Heart left ventricle (tissue), 16 donors: ENCODE measurements around the gene ASB10. TPM values are rescaled to one million over a fixed set of nuclear protein-coding genes. Genes with fewer than 3 reads are reported as not detected.
A peak's percentile ranks its signal among the peaks of the same experiment; 100 is the strongest.

Experiments
- ATAC-seq, 4 donors: fragments of 200-7000 bp; cut with Tn5 transposase; one replicate each; pipeline ENCODE4 v1.9.1; 2020 to 2022; ENCODE audit warnings: moderate library complexity in 4 of 4, mild to moderate bottlenecking in 3 of 4, moderate number of reproducible peaks in 1 of 4
- DNase-seq, 5 donors: peaks; one replicate each; pipeline ENCODE4 v3.0.0-alpha.2; 2020
- H3K27ac ChIP-seq, 12 donors: fragments of 200-600 bp; sonication (generic) in 4 of 12; one replicate each; pipeline versions ENCODE4 v1.5.0 to v1.8.0; 2016 to 2022; ENCODE audit warnings: mild to moderate bottlenecking in 2 of 12
- H3K27me3 ChIP-seq, 9 donors: fragments of 200-600 bp; sonication (generic) in 2 of 9; one replicate each; pipeline versions ENCODE4 v1.5.1 to v1.8.0; 2016 to 2022; ENCODE audit warnings: mild to moderate bottlenecking in 3 of 9
- H3K36me3 ChIP-seq, 9 donors: fragments of 200-600 bp; sonication (generic) in 2 of 9; one replicate each; pipeline versions ENCODE4 v1.5.0 to v1.8.0; 2018 to 2022; ENCODE audit warnings: mild to moderate bottlenecking in 2 of 9
- H3K4me1 ChIP-seq, 12 donors: fragments of 200-600 bp; sonication (generic) in 4 of 12; one replicate each; pipeline versions ENCODE4 v1.5.0 to v1.8.0; 2016 to 2022; ENCODE audit warnings: mild to moderate bottlenecking in 3 of 12
- H3K4me3 ChIP-seq, 12 donors: fragments of 200-600 bp; sonication (generic) in 4 of 12; one replicate each; pipeline versions ENCODE4 v1.5.0 to v1.8.0; 2017 to 2022; ENCODE audit warnings: mild to moderate bottlenecking in 9 of 12, moderate library complexity in 4 of 12
- H3K9me3 ChIP-seq, 12 donors: fragments of 200-600 bp; sonication (generic) in 4 of 12; one replicate each; pipeline versions ENCODE4 v1.5.0 to v1.8.0; 2016 to 2022; ENCODE audit warnings: mild to moderate bottlenecking in 1 of 12
- CTCF ChIP-seq, 12 donors: fragments of 200-600 bp; sonication (generic) in 4 of 12; IDR thresholded peaks; one replicate each; pipeline versions ENCODE4 v1.5.0 to v1.8.0; 2018 to 2022; ENCODE audit warnings: antibody characterized with exemption in 12 of 12, mild to moderate bottlenecking in 5 of 12
- POLR2A ChIP-seq, 2 donors: fragments of 450-650 bp; IDR thresholded peaks; one replicate each; pipeline ENCODE4 v1.6.1; 2017; ENCODE audit warnings: antibody characterized with exemption in 2 of 2, mild to moderate bottlenecking in 2 of 2, moderate library complexity in 2 of 2
- WGBS, 4 donors: extraction: QIAGEN DNeasy Blood & Tissue Kit in 2 of 4; methylation state at CpG; one replicate each; pipeline versions ENCODE4 v1.1.5 to v1.1.7; 2013 to 2018; 5-methylcytosine and 5-hydroxymethylcytosine counted together
- intact Hi-C, 10 donors: fragments of 100-400 bp; cut with DNase I; formaldehyde crosslinking; loops; one replicate each; pipeline versions ENCODE4 v1.11.1 to v1.14.2; 2022
- polyA plus RNA-seq, 2 donors: library from polyadenylated mRNA; stranded (reverse); fragments of 200-250 nt; gene quantifications; one replicate each; pipeline ENCODE4 v1.2.3, GENCODE V29; 2013
- total RNA-seq, 9 donors: library from RNA; depleted of rRNA in 2 of 9; stranded (reverse); fragments of >200 nt in 2 of 9; fragmentation: NEBNext Ultra II Directional in 3 of 9; extraction: Animal tissue kit (Norgen Biotek cat#: 25700) in 3 of 9; gene quantifications; one replicate each; pipeline versions ENCODE4 v1.1.0 to v1.2.4, GENCODE V29; 2016 to 2023
- donor health status: ischemic (EF 13 %, LVEDD 7.1; RV severe dilation, severe dysfunction).
- donor health status: healthy with polysubstance abuse.
- donor health status: DM: no; HTN: yes; CAD: no.
- donor health status: DM: no; HTN: no; CAD: no.
- donor health status: ischemic (EF 25% LVEDD 6.9; RV normal size, moderate dysfunction).
- donor health status: ischemic (EF 25% LVEDD 5.7; RV mildly dilated, moderate dysfunction).
- donor health status: healthy.
- donor health status: DM: yes; HTN: yes; CAD: no.
- donor health status: ischemic (EF 35%, LVEDD 5.7; RV mildly dilated, moderate dysfunction).
- donor health status: nonischemic (EF 11% LVEDD 7.7; RV severe dilation, severe dysfunction).
- donor health status: DM: yes; HTN: yes; CAD: no.
- donor health status: PGD.
- donor health status: ischemic (EF 29% LVEDD 5.4; RV normal size, mild dysfunction).
- donor health status: nonischemic (EF 23%, LVEDD 6.1; RV moderate dilation, normal function).

ASB10 gene
- total and polyA plus RNA-seq, 11 donors = 6.9 to 37.1 (median 25.5) TPM

GRCh38 chr7:151205730-151206129 is 18.7 kb upstream of the ASB10 start:
- Histone ChIP-seq H3K9me3 (no peaks in the 10 kb centered on the region), H3K27ac (no peak overlapping the region), H3K36me3 (no peaks in the 10 kb centered on the region), H3K4me3 (no peak overlapping the region), H3K4me1 (no peaks in the 10 kb centered on the region), H3K27me3 (peaks cover 0 to 25% (median 5%) of the 10 kb centered on the region in 9 donors)
- no peak for DNase-seq
- no peak for ATAC-seq
- intact Hi-C loops = no loop called here
- no peak for TF ChIP-seq POLR2A (IDR thresholded peaks at IDR 0.05)
- TF ChIP-seq CTCF (IDR thresholded peaks at IDR 0.05) = no peak
- WGBS, 4 donors = 68 to 81% (median 71%) methylated on average over 6 of the region's 6 CpGs

GRCh38 chr7:151204383-151205032 is 17.5 kb upstream of the ASB10 start:
- no peak for TF ChIP-seq POLR2A (IDR thresholded peaks at IDR 0.05)
- TF ChIP-seq CTCF (IDR thresholded peaks at IDR 0.05) = peak in 1 of 12 donors; percentile 11
- H3K4me1 ChIP-seq = no peaks in the 10 kb centered on the region
- H3K9me3 ChIP-seq = no peaks in the 10 kb centered on the region
- H3K4me3 ChIP-seq = no peak overlapping the region
- DNase-seq (no peak), ATAC-seq (no peak)
- WGBS, 4 donors = 68 to 80% (median 76%) methylated on average over 39 to 48 of the region's 48 CpGs
- no peaks in the 10 kb centered on the region for H3K36me3 ChIP-seq
- no peak overlapping the region for H3K27ac ChIP-seq
- peaks cover 0 to 25% (median 5%) of the 10 kb centered on the region in 9 donors for H3K27me3 ChIP-seq
- intact Hi-C loops = no loop called here

- Histone ChIP-seq H3K27ac (no peak overlapping the region), H3K4me1 (no peaks in the 10 kb centered on the region), H3K27me3 (peaks cover 0 to 25% (median 5%) of the 10 kb centered on the region in 9 donors), H3K4me3 (no peak overlapping the region), H3K9me3 (no peaks in the 10 kb centered on the region), H3K36me3 (no peaks in the 10 kb centered on the region)
- intact Hi-C loops = no loop called here
- no peak for DNase-seq
- ATAC-seq = no peak
- 94 to 96% (median 95%) methylated on average over 9 of the region's 9 CpGs for WGBS, 4 donors
- no peak for TF ChIP-seq CTCF (IDR thresholded peaks at IDR 0.05)
These were observed 15.8 kb upstream of the ASB10 start for GRCh38 chr7:151202836-151203235.

- no peak overlapping the region for H3K27ac ChIP-seq
- peaks cover 0 to 25% (median 5%) of the 10 kb centered on the region in 9 donors for H3K27me3 ChIP-seq
- TF ChIP-seq CTCF (IDR thresholded peaks at IDR 0.05) (no peak), POLR2A (IDR thresholded peaks at IDR 0.05) (no peak)
- H3K9me3 ChIP-seq = no peaks in the 10 kb centered on the region
- intact Hi-C loops = no loop called here
- 78 to 87% (median 86%) methylated on average over 4 of the region's 4 CpGs for WGBS, 4 donors
- ATAC-seq (no peak), DNase-seq (no peak)
- H3K4me3 ChIP-seq = no peak overlapping the region
- H3K4me1 ChIP-seq = no peaks in the 10 kb centered on the region
- H3K36me3 ChIP-seq = no peaks in the 10 kb centered on the region
These were observed 14.7 kb upstream of the ASB10 start for GRCh38 chr7:151201751-151202150.
